CD4-positive, CD25-positive, alpha-beta regulatory T cell (primary cell): ENCODE results near the gene GNG12. TPM values are rescaled to one million over a fixed set of nuclear protein-coding genes. Genes with fewer than 3 reads are reported as not detected.
A peak's percentile ranks its signal among the peaks of the same experiment; 100 is the strongest.
"Not testable (repeated sequence)": the region's sequence is repeated elsewhere in the genome, so short reads cannot be mapped to it uniquely, and the experiment has no call there.

Experiments used
- ATAC-seq, 2 donors: fragments of 150-1000 bp; cut with Tn5 transposase; one replicate each; pipeline ENCODE4 v1.10.0; 2021; ENCODE audit warnings: low read depth in 2 of 2, moderate number of reproducible peaks in 2 of 2, moderate library complexity in 1 of 2
- DNase-seq, 3 donors: peaks; one replicate each; pipeline versions ENCODE4 v3.0.0 to v3.0.0-alpha.2; 2012 to 2022; ENCODE audit warnings: mixed read lengths in 1 of 3
- H3K27ac ChIP-seq: one replicate; pipeline ENCODE4 v1.7.0; 2013; ENCODE audit warnings: mild to moderate bottlenecking, low read length; ENCODE audit not compliant: insufficient read depth, poor library complexity, severe bottlenecking
- H3K27me3 ChIP-seq: one replicate; pipeline ENCODE4 v1.7.0; 2013; ENCODE audit warnings: low read length; ENCODE audit not compliant: control insufficient read depth, insufficient read depth
- H3K36me3 ChIP-seq: one replicate; pipeline ENCODE4 v1.7.0; 2013; ENCODE audit warnings: mild to moderate bottlenecking, low read length, moderate library complexity; ENCODE audit not compliant: control insufficient read depth, insufficient read depth
- H3K4me1 ChIP-seq: 2 replicates; pipeline ENCODE4 v1.7.0; 2013; ENCODE audit warnings: mild to moderate bottlenecking, low read length; ENCODE audit not compliant: insufficient read depth, control insufficient read depth, poor library complexity, severe bottlenecking
- H3K4me3 ChIP-seq: one replicate; pipeline ENCODE4 v1.7.0; 2013; ENCODE audit warnings: low read depth, mild to moderate bottlenecking, low read length, moderate library complexity
- H3K9me3 ChIP-seq, 2 experiments: 1 replicate in 1 of 2; 2 replicates in 1 of 2; pipeline ENCODE4 v1.7.0; 2013; ENCODE audit warnings: low read length in 2 of 2, mild to moderate bottlenecking in 1 of 2, moderate library complexity in 1 of 2; ENCODE audit not compliant: control insufficient read depth in 2 of 2
- H3K27ac Mint-ChIP-seq, 3 donors: one replicate each; pipeline ENCODE4 v1.8.0; 2020 to 2022; ENCODE audit warnings: mild to moderate bottlenecking in 3 of 3, mixed read lengths in 3 of 3, moderate library complexity in 2 of 3
- H3K27me3 Mint-ChIP-seq: one replicate; pipeline ENCODE4 v1.8.0; 2022; ENCODE audit warnings: mild to moderate bottlenecking, mixed read lengths
- H3K36me3 Mint-ChIP-seq: one replicate; pipeline ENCODE4 v1.8.0; 2020; ENCODE audit warnings: mixed read lengths
- H3K4me1 Mint-ChIP-seq, 4 donors: one replicate each; pipeline ENCODE4 v1.8.0; 2020 to 2022; ENCODE audit warnings: mixed read lengths in 4 of 4, mild to moderate bottlenecking in 1 of 4
- H3K4me3 Mint-ChIP-seq, 4 donors: one replicate each; pipeline ENCODE4 v1.8.0; 2020 to 2022; ENCODE audit warnings: mild to moderate bottlenecking in 4 of 4, mixed read lengths in 4 of 4, moderate library complexity in 3 of 4
- H3K9me3 Mint-ChIP-seq, 7 donors: one replicate each; pipeline ENCODE4 v1.8.0; 2020 to 2022; ENCODE audit warnings: mixed read lengths in 7 of 7, mild to moderate bottlenecking in 3 of 7, moderate library complexity in 2 of 7
- polyA plus RNA-seq, 4 donors: library from polyadenylated mRNA; unstranded; fragments of 300-500 nt; fragmentation: Illumina TruSeq; gene quantifications; one replicate each; pipeline ENCODE4 v1.2.3, GENCODE V29; 2021
- total RNA-seq: library from RNA; stranded (reverse); gene quantifications from one replicate; pipeline ENCODE4 v1.2.3, GENCODE V29; 2022

The GNG12 gene
- total and polyA plus RNA-seq, 5 donors from 2014 or later: not detected

DNA sequence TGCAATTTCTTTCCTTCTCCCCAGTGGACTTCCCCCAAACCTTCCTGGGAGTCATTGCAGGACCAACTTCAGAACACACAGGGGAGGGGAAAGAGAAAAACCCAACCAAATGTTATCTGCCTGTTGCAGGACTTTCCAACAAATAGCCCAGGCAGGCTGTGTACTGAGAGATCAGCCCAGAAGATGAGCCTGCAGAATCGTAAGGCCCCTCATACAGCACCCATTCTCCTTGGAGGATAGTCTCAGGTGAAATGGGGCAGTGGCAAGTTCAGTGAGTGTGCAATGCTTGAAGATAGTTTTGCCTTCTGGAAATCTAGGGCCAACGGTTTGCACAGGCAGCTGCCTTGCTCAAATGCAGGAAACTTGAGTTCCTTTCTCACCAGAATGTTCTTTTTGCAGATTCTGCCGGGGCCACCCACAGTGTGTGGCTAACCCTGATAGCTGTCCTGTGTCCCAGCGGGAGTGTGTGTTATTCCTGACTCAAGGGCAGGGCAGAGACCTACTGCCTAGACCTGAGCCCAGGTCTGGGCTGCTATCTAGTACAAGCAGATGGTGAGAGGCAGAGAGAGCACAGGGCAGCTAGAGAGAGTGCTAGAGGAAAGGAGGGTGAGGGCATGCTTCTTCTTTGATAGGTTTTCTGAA is 99.5 kb downstream of the GNG12 start:
- H3K4me3 Mint-ChIP-seq: no peak overlapping the region
- peaks cover 27% of the 10 kb centered on the region for H3K4me1 ChIP-seq
- H3K4me3 ChIP-seq: no peak overlapping the region
- DNase-seq (no peak), ATAC-seq (no peak)
- H3K9me3 ChIP-seq: no peaks in the 10 kb centered on the region
- H3K9me3 Mint-ChIP-seq: no peaks in the 10 kb centered on the region
- H3K27ac Mint-ChIP-seq: peak overlapping the region; percentile 42 to 73 (median 64)
- no peaks in the 10 kb centered on the region for H3K27me3 ChIP-seq
- peaks cover 8 to 33% (median 26%) of the 10 kb centered on the region in 4 donors for H3K4me1 Mint-ChIP-seq
- H3K27ac ChIP-seq: no peak overlapping the region
- H3K36me3 Mint-ChIP-seq: no peaks in the 10 kb centered on the region
- no peaks in the 10 kb centered on the region for H3K27me3 Mint-ChIP-seq
- no peaks in the 10 kb centered on the region for H3K36me3 ChIP-seq

DNA sequence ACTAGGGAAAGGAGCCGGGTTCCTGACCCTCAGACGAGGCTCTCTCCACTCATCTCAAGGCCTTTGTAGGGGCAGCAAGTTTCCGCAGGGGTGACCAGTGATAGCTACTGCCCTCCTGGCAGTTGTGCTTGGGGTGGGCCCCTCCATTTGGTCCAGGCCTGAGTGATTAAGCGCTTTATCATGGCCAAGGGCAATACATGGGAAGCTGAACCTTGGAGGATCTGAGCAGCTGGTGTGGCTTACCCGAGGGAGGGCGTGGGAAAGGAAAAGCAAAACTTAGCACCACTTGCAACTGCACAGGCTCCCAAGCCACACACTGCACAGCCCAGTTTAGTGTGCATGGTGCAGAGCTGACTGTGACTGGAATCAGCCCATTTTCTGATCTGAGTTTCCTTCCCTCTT is 100.5 kb downstream of the GNG12 start:
- Histone ChIP-seq H3K27me3 (no peaks in the 10 kb centered on the region), H3K4me1 (peaks cover 27% of the 10 kb centered on the region), H3K9me3 (no peaks in the 10 kb centered on the region), H3K36me3 (no peaks in the 10 kb centered on the region), H3K4me3 (no peak overlapping the region), H3K27ac (no peak overlapping the region)
- Mint-ChIP-seq H3K36me3 (no peaks in the 10 kb centered on the region), H3K4me1 (peaks cover 8 to 33% (median 25%) of the 10 kb centered on the region in 4 donors), H3K9me3 (no peaks in the 10 kb centered on the region), H3K27me3 (no peaks in the 10 kb centered on the region), H3K27ac (no peak overlapping the region), H3K4me3 (no peak overlapping the region)
- no peak for DNase-seq
- no peak for ATAC-seq

DNA sequence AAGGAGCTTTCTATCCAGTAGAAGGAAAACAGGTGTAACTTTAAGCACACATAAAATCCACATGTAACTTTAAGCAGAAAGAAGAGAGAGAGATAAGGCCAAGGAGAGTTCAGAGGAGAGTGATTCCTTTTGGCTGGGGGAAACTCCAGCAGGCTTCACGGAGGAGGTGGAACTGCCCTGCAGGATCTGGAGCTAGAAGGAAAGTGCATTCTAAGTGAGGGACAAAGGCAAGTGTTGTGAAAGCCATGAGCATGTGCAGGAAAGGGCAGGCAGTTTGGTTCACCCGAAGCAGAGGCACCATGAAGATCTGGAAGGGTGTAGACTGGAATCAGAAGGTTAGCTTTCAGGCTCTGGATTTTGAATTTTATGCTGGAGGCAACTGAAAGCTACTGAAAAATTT is 101.9 kb downstream of the GNG12 start:
- H3K27me3 Mint-ChIP-seq: no peaks in the 10 kb centered on the region
- Histone ChIP-seq H3K9me3 (no peaks in the 10 kb centered on the region), H3K36me3 (no peaks in the 10 kb centered on the region), H3K27ac (no peak overlapping the region), H3K4me1 (peaks cover 16% of the 10 kb centered on the region), H3K27me3 (no peaks in the 10 kb centered on the region), H3K4me3 (no peak overlapping the region)
- ATAC-seq (no peak), DNase-seq (no peak)
- no peaks in the 10 kb centered on the region for H3K36me3 Mint-ChIP-seq
- H3K4me1 Mint-ChIP-seq: peaks cover 4 to 25% (median 18%) of the 10 kb centered on the region in 4 donors
- no peak overlapping the region for H3K4me3 Mint-ChIP-seq
- no peaks in the 10 kb centered on the region for H3K9me3 Mint-ChIP-seq
- peak overlapping the region in 1 of 3 donors; percentile 76 for H3K27ac Mint-ChIP-seq

DNA sequence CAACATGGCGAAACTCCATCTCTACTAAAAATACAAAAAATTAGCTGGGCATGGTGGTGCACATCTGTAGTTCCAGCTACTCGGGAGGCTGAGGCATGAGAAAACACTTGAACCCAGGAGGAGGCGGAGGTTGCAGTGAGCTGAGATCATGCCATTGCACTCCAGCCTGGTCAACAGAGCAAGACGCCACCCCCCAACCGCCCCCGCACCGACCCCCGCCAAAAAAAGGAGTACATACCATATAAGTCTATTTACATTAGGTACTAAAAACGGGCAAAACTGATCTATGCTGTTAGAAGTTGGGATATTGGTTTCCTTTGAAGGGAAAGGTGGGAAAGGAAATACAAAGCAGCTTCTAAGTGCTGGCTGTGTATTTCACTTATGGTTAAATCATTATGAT is 103.0 kb downstream of the GNG12 start:
- H3K9me3 ChIP-seq, DNase-seq, H3K4me3 Mint-ChIP-seq, H3K27me3 Mint-ChIP-seq, H3K27ac Mint-ChIP-seq, H3K27ac ChIP-seq, H3K4me1 ChIP-seq, H3K4me3 ChIP-seq, H3K36me3 ChIP-seq, H3K9me3 Mint-ChIP-seq, H3K36me3 Mint-ChIP-seq, ATAC-seq, H3K27me3 ChIP-seq: not testable (repeated sequence)
- H3K4me1 Mint-ChIP-seq: peaks cover 0 to 20% (median 10%) of the 10 kb centered on the region in 4 donors

DNA sequence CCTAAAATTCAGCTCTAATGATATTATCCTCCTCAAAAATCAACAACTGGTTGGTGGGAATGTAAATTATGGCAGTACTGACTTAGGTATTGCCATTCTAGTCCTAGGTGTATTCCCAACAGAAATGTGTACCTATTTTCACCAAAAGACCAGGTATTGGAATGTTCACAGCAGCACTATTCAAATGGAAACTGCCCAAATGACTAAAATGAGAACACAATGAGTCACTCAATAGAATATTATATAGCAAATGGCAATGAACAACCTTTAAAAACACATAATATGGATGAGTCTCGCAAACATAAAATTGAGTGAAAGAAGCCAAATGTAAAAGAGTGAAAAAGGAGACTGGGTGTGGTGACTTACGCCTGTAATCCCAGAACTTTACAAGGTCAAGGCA is 103.4 kb downstream of the GNG12 start:
- ATAC-seq (no peak), DNase-seq (no peak)
- Histone ChIP-seq H3K4me3 (no peak overlapping the region), H3K36me3 (no peaks in the 10 kb centered on the region), H3K9me3 (no peaks in the 10 kb centered on the region), H3K27me3 (no peaks in the 10 kb centered on the region), H3K4me1 (peaks cover 6% of the 10 kb centered on the region), H3K27ac (no peak overlapping the region)
- Mint-ChIP-seq H3K9me3 (no peaks in the 10 kb centered on the region), H3K27ac (no peak overlapping the region), H3K27me3 (no peaks in the 10 kb centered on the region), H3K4me1 (peaks cover 0 to 16% (median 8%) of the 10 kb centered on the region in 4 donors), H3K36me3 (no peaks in the 10 kb centered on the region), H3K4me3 (no peak overlapping the region)

GRCh38 chr1:67726224-67726623 is 107.0 kb downstream of the GNG12 start:
- ATAC-seq (no peak), DNase-seq (no peak)
- Histone ChIP-seq H3K4me3 (no peak overlapping the region), H3K36me3 (no peaks in the 10 kb centered on the region), H3K27me3 (no peaks in the 10 kb centered on the region), H3K4me1 (peaks cover 15% of the 10 kb centered on the region), H3K9me3 (no peaks in the 10 kb centered on the region), H3K27ac (no peak overlapping the region)
- peaks cover 0 to 10% (median 4%) of the 10 kb centered on the region in 4 donors for H3K4me1 Mint-ChIP-seq
- no peak overlapping the region for H3K27ac Mint-ChIP-seq
- no peaks in the 10 kb centered on the region for H3K36me3 Mint-ChIP-seq
- H3K9me3 Mint-ChIP-seq: no peaks in the 10 kb centered on the region
- no peak overlapping the region for H3K4me3 Mint-ChIP-seq
- no peaks in the 10 kb centered on the region for H3K27me3 Mint-ChIP-seq

GRCh38 chr1:67724928-67725560 is 108.2 kb downstream of the GNG12 start:
- no peaks in the 10 kb centered on the region for H3K9me3 Mint-ChIP-seq
- H3K4me3 Mint-ChIP-seq: no peak overlapping the region
- no peaks in the 10 kb centered on the region for H3K27me3 Mint-ChIP-seq
- no peaks in the 10 kb centered on the region for H3K36me3 Mint-ChIP-seq
- DNase-seq (no peak), ATAC-seq (no peak)
- no peaks in the 10 kb centered on the region for H3K9me3 ChIP-seq
- no peak overlapping the region for H3K27ac Mint-ChIP-seq
- H3K4me1 ChIP-seq: peaks cover 15% of the 10 kb centered on the region
- H3K27me3 ChIP-seq: no peaks in the 10 kb centered on the region
- H3K4me3 ChIP-seq: no peak overlapping the region
- H3K27ac ChIP-seq: no peak overlapping the region
- H3K36me3 ChIP-seq: no peaks in the 10 kb centered on the region
- H3K4me1 Mint-ChIP-seq: peaks cover 0 to 8% (median 4%) of the 10 kb centered on the region in 4 donors

DNA sequence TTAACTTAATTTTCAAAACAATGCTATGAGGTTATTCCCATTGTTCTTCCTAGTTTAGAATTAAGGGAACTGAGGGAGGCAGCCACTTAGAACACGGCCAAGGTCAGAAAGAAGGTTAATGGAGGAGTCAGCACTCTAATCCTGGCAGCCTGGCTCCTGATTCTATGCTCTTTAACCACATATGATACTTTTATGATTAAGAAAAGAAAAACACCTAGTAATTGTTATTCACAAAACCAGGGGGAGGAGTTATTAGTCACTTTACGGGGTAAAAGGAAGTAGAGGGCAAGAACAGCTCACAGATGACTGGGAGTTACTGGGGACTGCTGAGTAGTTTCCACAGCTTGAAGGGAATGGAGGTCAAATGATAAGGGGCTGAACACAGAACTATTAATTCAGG is 109.6 kb downstream of the GNG12 start:
- Histone ChIP-seq H3K4me1 (peaks cover 15% of the 10 kb centered on the region), H3K27me3 (no peaks in the 10 kb centered on the region), H3K4me3 (peak overlapping the region; percentile 52), H3K36me3 (no peaks in the 10 kb centered on the region), H3K27ac (no peak overlapping the region), H3K9me3 (no peaks in the 10 kb centered on the region)
- Mint-ChIP-seq H3K9me3 (no peaks in the 10 kb centered on the region), H3K27me3 (no peaks in the 10 kb centered on the region), H3K36me3 (no peaks in the 10 kb centered on the region), H3K27ac (no peak overlapping the region), H3K4me1 (peaks cover 0 to 5% (median 3%) of the 10 kb centered on the region in 4 donors), H3K4me3 (no peak overlapping the region)
- DNase-seq (peak in 2 of 3 donors; percentile 21 to 65), ATAC-seq (peak; percentile 79 to 85)
